Stimulated activated naive CD4-positive, alpha-beta T cell treated with Interleukin-2 at 50 U/mL for 16 hours (primary cell): ENCODE measurements around the gene NAALADL2.

Source experiments
- DNase-seq: peaks from one replicate; lab custom pipeline; 2025; lab: John Stamatoyannopoulos, UW

Gene NAALADL2

GRCh38 chr3:174859114-174859735, at the start of gene NAALADL2:
NAALADL2 (plus strand) TSS chr3:174859334.
- no peak for DNase-seq

DNA sequence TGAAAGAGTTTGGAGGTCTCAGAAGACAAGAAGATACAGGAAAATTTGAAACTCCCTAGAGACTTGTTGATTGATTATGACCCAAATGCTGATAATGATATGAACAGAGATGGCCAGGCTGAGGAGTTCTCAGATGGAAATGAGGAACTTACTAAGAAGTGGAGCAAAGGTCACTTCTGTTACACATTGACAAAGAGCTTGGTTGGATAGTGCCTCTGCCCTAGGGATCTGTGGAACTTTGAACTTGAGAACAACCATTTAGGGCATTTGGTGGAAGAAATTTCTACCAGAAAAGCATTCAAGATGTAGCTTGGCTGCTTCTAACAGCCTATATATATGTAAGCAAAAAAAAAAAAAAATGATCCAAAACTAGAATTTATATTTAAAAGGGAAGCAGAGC, 48.9 kb upstream of the NAALADL2 start:
- DNase-seq: no peak

DNA sequence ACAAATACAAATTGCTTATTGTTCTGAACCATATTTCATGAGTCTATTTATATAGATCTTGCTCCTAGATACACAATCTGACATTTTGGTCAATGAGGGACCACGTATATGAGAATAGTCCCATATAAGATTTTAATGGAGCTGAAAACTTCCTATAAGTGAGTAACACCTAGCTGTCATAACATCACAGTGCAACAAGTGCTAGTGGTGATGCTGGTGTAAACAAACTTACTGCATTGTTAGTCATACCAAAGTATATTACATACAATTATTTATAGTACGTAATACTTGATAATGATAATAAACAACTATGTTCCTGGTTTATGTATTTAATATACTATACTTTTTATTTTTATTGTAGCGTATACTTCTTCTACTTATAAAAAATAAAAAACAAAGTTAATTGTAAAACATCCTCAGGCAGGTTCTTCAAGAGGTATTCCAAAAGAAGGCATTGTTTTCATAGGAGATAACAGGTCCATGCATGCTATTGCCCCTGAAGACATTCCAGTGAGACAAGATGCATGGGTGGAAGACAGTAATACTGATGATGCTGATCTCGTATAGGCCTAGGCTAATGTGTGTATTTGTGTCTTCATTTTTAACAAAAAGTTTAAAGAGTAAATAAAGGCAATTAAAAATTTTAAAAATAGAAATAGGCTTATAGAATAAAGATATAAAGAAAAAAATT, 46.8 kb upstream of the NAALADL2 start:
- no peak for DNase-seq

DNA sequence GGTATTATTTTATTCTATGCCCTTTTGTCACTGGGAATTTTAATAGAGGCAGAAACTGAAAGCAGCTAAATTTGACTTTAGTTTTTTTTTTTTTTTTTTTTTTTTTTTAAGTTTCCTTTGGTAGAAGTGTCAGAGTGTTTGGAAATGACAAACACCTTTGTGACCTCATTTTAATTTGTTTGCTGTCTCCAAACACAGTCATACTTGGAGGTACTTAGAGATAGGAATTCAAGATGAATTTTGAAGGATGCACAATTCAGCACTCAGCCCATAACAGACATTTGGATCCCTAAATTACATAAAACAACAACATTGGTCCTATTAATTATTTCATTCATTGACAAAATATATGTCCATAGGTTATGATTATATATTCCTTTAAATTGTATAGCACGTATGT, 43.4 kb upstream of the NAALADL2 start:
- DNase-seq: no peak

DNA sequence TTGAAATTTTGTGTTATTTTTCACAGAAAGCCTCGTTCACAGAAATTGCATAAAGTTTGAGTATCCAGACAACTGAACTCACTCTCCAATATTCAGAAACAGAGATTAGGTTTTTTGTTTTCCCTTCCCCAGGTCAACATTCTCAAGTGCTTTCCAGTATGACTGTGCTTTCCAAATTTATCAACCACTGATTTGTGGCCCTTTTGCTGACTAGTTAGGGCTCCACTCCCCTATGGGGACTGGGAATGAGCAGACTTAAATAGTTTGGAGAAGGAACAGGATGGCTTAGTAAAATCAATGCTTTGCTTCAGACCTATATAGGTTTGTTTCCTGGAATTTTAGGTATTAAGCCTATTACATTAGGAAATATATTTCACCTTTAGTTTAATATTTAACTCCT, 38.2 kb upstream of the NAALADL2 start:
- DNase-seq: no peak

GRCh38 chr3:174821477-174821876, 37.7 kb upstream of the NAALADL2 start:
- no peak for DNase-seq

- no peak for DNase-seq
These were observed 36.8 kb upstream of the NAALADL2 start for GRCh38 chr3:174822320-174822719.

DNA sequence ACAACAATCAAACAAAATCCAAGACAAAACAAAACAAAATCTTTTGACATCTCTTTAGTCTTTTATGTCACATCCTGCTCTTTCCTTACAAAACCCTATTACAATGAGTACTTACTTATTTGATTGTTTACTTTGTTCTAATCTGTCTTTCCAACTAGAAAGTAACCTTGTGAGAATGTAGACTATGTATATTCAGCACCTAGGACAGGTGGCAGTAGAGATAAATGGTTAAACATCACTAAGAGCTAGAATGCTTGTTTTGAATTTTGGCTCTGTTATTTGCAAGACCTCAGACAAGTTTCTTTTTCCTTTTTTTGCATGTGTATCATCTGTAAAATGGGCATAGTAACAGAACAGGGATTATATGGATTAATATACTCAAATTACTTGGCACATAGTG, 33.1 kb upstream of the NAALADL2 start:
- DNase-seq: no peak

DNA sequence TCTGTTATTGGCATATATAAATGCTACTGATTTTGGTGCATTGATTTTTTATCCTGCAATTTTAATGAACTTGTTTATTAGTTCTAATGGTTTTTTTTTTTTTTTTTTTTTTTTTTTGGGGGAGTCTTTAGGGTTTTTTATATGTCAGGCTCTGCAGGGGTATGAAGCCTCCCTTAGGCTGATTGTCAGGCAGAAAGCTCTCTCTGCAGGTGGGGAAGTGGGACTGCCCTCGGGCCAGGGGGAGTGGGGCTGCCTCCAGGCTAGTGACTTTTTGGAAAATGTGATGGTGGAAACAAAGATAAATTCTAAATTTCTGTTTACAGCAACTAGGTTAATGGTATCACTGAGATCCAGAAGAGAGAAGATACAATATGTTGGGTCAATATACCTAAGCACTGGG, 14.4 kb upstream of the NAALADL2 start:
- no peak for DNase-seq

DNA sequence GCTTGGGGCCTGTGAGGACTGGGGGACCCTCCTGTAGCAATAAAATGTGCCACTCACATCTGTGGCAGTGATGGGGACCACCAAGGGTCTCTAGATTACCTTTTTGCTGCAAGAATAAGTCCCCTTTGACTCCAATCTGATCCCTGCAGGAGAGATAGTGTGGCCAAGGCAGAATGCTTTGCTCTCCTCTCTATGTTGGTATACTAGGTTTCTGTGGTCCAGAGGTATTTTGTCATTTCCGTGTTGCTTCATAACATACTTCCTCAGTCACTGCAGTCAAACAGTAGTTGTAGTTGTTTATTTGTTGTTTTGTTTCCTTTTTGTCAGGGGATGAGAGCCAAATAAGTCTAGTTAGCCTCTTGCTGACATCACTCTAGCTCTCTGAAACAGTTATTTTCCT, 13.1 kb upstream of the NAALADL2 start:
- DNase-seq: no peak

DNA sequence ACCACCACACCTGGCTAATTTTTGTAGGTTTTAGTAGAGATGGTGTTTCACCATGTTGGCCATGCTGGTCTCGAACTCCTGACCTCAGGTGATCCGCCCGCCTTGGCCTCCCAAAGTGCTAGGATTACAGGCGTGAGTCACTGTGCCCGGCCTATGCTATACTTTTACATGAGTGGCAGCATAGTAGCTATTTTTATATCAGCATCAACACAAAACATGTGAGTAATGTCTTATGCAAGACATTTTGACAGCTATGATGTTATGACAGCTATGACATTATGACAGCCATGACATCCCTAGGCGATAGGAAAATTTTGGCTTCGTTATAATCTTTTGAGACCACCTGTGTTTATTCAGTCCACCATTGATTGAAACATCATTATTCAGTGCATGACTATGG, 4.1 kb upstream of the NAALADL2 start:
- DNase-seq: no peak

DNA sequence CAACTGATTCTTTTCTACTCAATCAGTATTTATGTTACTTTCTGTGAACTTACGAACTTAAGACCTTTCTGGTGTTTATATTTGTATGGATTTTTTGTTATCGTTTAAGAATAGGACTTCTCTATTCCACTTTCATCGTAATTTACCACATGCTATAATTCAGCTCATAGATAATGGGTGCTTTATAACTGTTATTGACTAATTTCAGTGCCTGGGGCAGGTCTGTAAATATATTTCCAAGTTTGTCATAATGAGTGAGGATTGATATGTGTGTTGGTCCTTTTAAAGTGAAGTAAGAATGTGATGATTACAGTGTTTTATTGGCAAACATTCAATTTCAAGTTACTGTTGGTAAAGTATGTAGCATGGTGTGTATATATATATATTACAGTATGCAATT, 1.8 kb upstream of the NAALADL2 start:
- DNase-seq: no peak

GRCh38 chr3:174858353-174858752, 781 bp upstream of the NAALADL2 start:
- no peak for DNase-seq

- no peak for DNase-seq
These were observed 622 bp downstream of the NAALADL2 start for GRCh38 chr3:174859756-174860155.

GRCh38 chr3:174862101-174862500, 3.0 kb downstream of the NAALADL2 start:
- DNase-seq: no peak

DNA sequence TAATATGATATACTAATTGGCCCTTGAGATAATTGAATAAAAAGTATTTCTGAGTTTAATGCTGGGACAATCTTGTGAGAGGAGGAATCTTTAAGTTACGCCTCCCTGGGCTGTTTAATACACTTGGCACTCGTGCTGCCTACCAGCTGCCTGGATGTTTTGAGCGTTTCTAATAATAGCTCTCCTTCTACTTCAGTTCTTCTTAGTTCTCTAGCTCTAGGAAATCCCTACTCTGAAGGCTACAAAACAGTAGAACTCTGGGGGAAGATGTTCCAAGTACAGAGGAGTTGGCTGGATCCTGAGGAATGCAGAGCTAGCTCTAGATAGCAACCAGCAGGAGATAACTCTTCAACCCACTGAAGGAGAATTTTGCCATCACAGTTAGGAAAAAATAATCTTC, 3.5 kb downstream of the NAALADL2 start:
- no peak for DNase-seq

- DNase-seq: no peak
These were observed 4.4 kb downstream of the NAALADL2 start for GRCh38 chr3:174863488-174863887.

DNA sequence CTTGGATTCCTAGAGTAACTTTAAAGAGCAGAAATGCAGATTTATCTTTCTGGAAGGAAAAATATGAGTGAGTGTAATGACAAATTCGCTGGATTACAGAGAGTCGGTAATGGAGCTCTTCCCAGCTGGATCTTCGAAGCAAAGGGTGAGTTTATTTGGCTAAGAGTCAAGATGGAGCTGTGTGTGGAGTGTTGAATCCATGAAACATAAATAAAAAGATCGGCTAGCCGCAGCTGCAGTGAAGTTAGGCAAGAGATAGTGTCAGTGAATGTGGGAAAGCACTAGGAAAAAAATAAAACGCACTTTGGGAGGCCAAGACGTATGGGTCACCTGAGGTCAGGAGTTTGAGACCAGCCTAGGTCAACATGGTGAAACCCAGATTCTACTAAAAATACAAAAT, 10.3 kb downstream of the NAALADL2 start:
- DNase-seq: no peak

GRCh38 chr3:174873832-174874657, 14.9 kb downstream of the NAALADL2 start:
- no peak for DNase-seq

DNA sequence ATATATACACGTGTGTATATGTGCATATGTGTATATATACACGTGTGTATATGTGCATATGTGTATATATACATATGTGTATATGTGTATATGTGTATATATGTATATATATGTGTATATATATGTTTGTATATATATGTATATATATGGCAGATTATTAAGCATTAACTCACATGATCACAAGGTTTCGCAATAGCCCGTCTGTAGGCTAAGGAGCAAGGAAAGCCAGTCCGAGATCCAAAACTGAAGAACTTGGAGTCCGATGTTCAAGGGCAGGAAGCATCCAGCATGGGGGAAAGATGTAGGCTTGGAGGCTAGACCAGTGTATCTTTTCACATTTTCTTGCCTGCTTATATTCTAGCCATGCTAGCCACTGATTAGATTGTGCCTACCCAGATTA, 23.7 kb downstream of the NAALADL2 start:
- no peak for DNase-seq

DNA sequence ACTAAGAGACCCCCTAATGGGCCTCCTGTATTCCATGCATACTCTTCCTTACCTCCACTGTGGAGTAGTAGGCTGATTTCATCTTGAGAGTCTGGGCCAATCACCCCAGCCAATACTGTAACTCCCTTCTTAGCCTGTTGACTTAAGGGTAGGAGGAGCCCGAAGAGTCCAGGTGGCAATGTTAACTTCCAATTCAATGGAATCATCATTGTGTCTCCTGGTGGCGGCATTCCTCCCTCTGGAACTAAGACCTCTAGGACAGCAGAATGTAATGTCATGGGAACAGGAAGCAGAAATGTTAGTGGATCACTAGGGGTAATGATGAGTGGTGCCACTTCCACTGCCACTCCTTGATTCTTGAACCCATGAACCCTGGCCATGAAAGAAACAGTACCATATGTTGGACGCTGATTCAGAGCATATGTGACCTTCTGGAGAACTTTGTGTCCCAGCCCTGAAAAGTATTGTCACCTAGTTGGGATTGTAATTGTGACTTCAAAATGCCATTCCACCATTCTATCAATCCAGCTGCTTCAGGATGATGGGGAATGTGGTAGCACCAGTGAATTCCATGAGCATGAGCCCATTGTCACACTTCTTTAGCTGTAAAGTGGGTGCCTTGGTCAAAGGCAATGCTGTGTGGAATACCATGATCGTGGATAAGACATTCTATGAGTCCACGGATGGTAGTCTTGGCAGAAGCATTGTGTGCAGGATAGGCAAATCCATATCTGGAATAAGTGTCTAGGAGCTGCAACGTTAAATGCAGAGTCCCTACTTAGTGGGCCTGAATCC, 24.9 kb downstream of the NAALADL2 start:
- DNase-seq: no peak
